ENCODE data around the gene PTCD1.
A peak's percentile ranks its signal among the peaks of the same experiment; 100 is the strongest.
"Not testable (repeated sequence)": the region's sequence is repeated elsewhere in the genome, so short reads cannot be mapped to it uniquely, and the experiment has no call there.

Gene PTCD1

GRCh38 chr7:99428972-99429566 lies 9.5 kb downstream of the PTCD1 start:
- ATAC-seq: no peak
- H3K36me3 Mint-ChIP-seq (ENCODE audit: low read depth): peaks cover 24% of the 10 kb centered on the region
- H3K27ac Mint-ChIP-seq: no peak overlapping the region
- H3K4me3 Mint-ChIP-seq: no peak overlapping the region
- DNase-seq: no peak
- no peaks in the 10 kb centered on the region for H3K9me3 Mint-ChIP-seq
- no peaks in the 10 kb centered on the region for H3K27me3 Mint-ChIP-seq
- H3K4me1 Mint-ChIP-seq: no peaks in the 10 kb centered on the region

GRCh38 chr7:99424932-99425730 lies 13.5 kb downstream of the PTCD1 start:
- H3K27me3 Mint-ChIP-seq: no peaks in the 10 kb centered on the region
- DNase-seq (no peak), ATAC-seq (peak; percentile 18)
- no peak overlapping the region for H3K4me3 Mint-ChIP-seq
- H3K4me1 Mint-ChIP-seq: no peaks in the 10 kb centered on the region
- H3K27ac Mint-ChIP-seq: no peak overlapping the region
- no peaks in the 10 kb centered on the region for H3K9me3 Mint-ChIP-seq
- H3K36me3 Mint-ChIP-seq (ENCODE audit: low read depth): peaks cover 27% of the 10 kb centered on the region

GRCh38 chr7:99422625-99423024 lies 16.0 kb downstream of the PTCD1 start:
- H3K27me3 Mint-ChIP-seq: no peaks in the 10 kb centered on the region
- H3K36me3 Mint-ChIP-seq (ENCODE audit: low read depth): peaks cover 33% of the 10 kb centered on the region
- no peak overlapping the region for H3K27ac Mint-ChIP-seq
- H3K9me3 Mint-ChIP-seq: no peaks in the 10 kb centered on the region
- no peak for DNase-seq
- no peaks in the 10 kb centered on the region for H3K4me1 Mint-ChIP-seq
- ATAC-seq: no peak
- no peak overlapping the region for H3K4me3 Mint-ChIP-seq

- no peak for ATAC-seq
- H3K27ac Mint-ChIP-seq: no peak overlapping the region
These were observed 16.4 kb downstream of the PTCD1 start for GRCh38 chr7:99422186-99422585.

GRCh38 chr7:99420986-99421385 lies 17.6 kb downstream of the PTCD1 start:
- peaks cover 47% of the 10 kb centered on the region for H3K36me3 Mint-ChIP-seq (ENCODE audit: low read depth)
- no peaks in the 10 kb centered on the region for H3K27me3 Mint-ChIP-seq
- ATAC-seq (no peak), DNase-seq (no peak)
- H3K9me3 Mint-ChIP-seq: no peaks in the 10 kb centered on the region
- no peak overlapping the region for H3K4me3 Mint-ChIP-seq
- no peak overlapping the region for H3K27ac Mint-ChIP-seq
- H3K4me1 Mint-ChIP-seq: peaks cover 2% of the 10 kb centered on the region

More at GRCh38 chr7:99422186-99422585, 16.4 kb downstream of the PTCD1 start:
- Mint-ChIP-seq H3K9me3 (no peaks in the 10 kb centered on the region), H3K27me3 (no peaks in the 10 kb centered on the region), H3K36me3 (ENCODE audit: low read depth) (peaks cover 37% of the 10 kb centered on the region), H3K4me3 (no peak overlapping the region), H3K4me1 (no peaks in the 10 kb centered on the region)
- DNase-seq: no peak

GRCh38 chr7:99420213-99420612 lies 18.4 kb downstream of the PTCD1 start:
- Mint-ChIP-seq H3K4me3 (no peak overlapping the region), H3K36me3 (ENCODE audit: low read depth) (peaks cover 48% of the 10 kb centered on the region), H3K9me3 (no peaks in the 10 kb centered on the region), H3K4me1 (peaks cover 3% of the 10 kb centered on the region), H3K27me3 (no peaks in the 10 kb centered on the region), H3K27ac (no peak overlapping the region)
- ATAC-seq: no peak
- no peak for DNase-seq

- Mint-ChIP-seq H3K9me3 (no peaks in the 10 kb centered on the region), H3K27me3 (no peaks in the 10 kb centered on the region), H3K36me3 (ENCODE audit: low read depth) (peaks cover 52% of the 10 kb centered on the region), H3K4me3 (no peak overlapping the region), H3K27ac (no peak overlapping the region), H3K4me1 (peaks cover 3% of the 10 kb centered on the region)
- ATAC-seq: peak; percentile 24
- DNase-seq: no peak
These were observed 19.1 kb downstream of the PTCD1 start for GRCh38 chr7:99419323-99420021.

- Mint-ChIP-seq H3K27ac (no peak overlapping the region), H3K36me3 (ENCODE audit: low read depth) (peaks cover 58% of the 10 kb centered on the region), H3K9me3 (no peaks in the 10 kb centered on the region), H3K4me1 (peaks cover 4% of the 10 kb centered on the region), H3K4me3 (no peak overlapping the region), H3K27me3 (no peaks in the 10 kb centered on the region)
- DNase-seq (no peak), ATAC-seq (peak; percentile 14)
These were observed 20.3 kb downstream of the PTCD1 start for GRCh38 chr7:99418260-99418659.

- not testable (repeated sequence) for H3K27me3 Mint-ChIP-seq, H3K4me3 Mint-ChIP-seq, H3K9me3 Mint-ChIP-seq, ATAC-seq
- Mint-ChIP-seq H3K36me3 (ENCODE audit: low read depth) (peaks cover 68% of the 10 kb centered on the region), H3K4me1 (peaks cover 13% of the 10 kb centered on the region), H3K27ac (peak overlapping the region; percentile 71)
- DNase-seq: peak; percentile 35
These were observed 23.0 kb downstream of the PTCD1 start for GRCh38 chr7:99415513-99416127.

- Mint-ChIP-seq H3K4me1 (peaks cover 43% of the 10 kb centered on the region), H3K36me3 (ENCODE audit: low read depth) (peaks cover 58% of the 10 kb centered on the region)
These were observed 28.0 kb downstream of the PTCD1 start for GRCh38 chr7:99410635-99411034.

GRCh38 chr7:99409806-99410205 lies 28.8 kb downstream of the PTCD1 start:
- DNase-seq (no peak), ATAC-seq (no peak)
- no peaks in the 10 kb centered on the region for H3K9me3 Mint-ChIP-seq
- peak overlapping the region; percentile 94 for H3K27ac Mint-ChIP-seq
- H3K4me1 Mint-ChIP-seq: peaks cover 46% of the 10 kb centered on the region
- H3K27me3 Mint-ChIP-seq: no peaks in the 10 kb centered on the region
- peak overlapping the region; percentile 96 for H3K4me3 Mint-ChIP-seq
- peaks cover 53% of the 10 kb centered on the region for H3K36me3 Mint-ChIP-seq (ENCODE audit: low read depth)

More at GRCh38 chr7:99410635-99411034, 28.0 kb downstream of the PTCD1 start:
- no peak for ATAC-seq
- no peak for DNase-seq
- peak overlapping the region; percentile 94 for H3K27ac Mint-ChIP-seq
- H3K9me3 Mint-ChIP-seq: no peaks in the 10 kb centered on the region
- H3K4me3 Mint-ChIP-seq: peak overlapping the region; percentile 96
- no peaks in the 10 kb centered on the region for H3K27me3 Mint-ChIP-seq

- peaks cover 48% of the 10 kb centered on the region for H3K4me1 Mint-ChIP-seq
- H3K4me3 Mint-ChIP-seq: peak overlapping the region; percentile 96
- H3K27ac Mint-ChIP-seq: peak overlapping the region; percentile 94
- DNase-seq (no peak), ATAC-seq (peak; percentile 4)
- H3K9me3 Mint-ChIP-seq: no peaks in the 10 kb centered on the region
- H3K27me3 Mint-ChIP-seq: no peaks in the 10 kb centered on the region
- peaks cover 50% of the 10 kb centered on the region for H3K36me3 Mint-ChIP-seq (ENCODE audit: low read depth)
These were observed 29.4 kb downstream of the PTCD1 start for GRCh38 chr7:99409192-99409572.

- no peaks in the 10 kb centered on the region for H3K9me3 Mint-ChIP-seq
- peak within 1 kb of the TSS; percentile 94 for H3K27ac Mint-ChIP-seq
- H3K4me3 Mint-ChIP-seq: peak within 1 kb of the TSS; percentile 96
- ATAC-seq: peak; percentile 86
- H3K36me3 Mint-ChIP-seq (ENCODE audit: low read depth): peaks cover 54% of the 10 kb centered on the region
- DNase-seq: peak; percentile 92
- no peaks in the 10 kb centered on the region for H3K27me3 Mint-ChIP-seq
- peaks cover 53% of the 10 kb centered on the region for H3K4me1 Mint-ChIP-seq
These were observed 30.0 kb downstream of the PTCD1 start, which contains the start of the genes BUD31 and PDAP1 for GRCh38 chr7:99408379-99409191. TSS of gene BUD31 (plus strand) at chr7:99408969. CDS start at chr7:99411093, 2,124 bp downstream. TSS of gene PDAP1 (minus strand) at chr7:99408597. CDS start at chr7:99408548, 49 bp downstream.

All from activated naive CD8-positive, alpha-beta T cell treated with anti-CD3 and anti-CD28 coated beads, Interleukin-2, amount 50 U/mL, for 24 hours (primary cell).